IMR-90 (cell line): ENCODE measurements around the gene PPP1R13L. TPM values are rescaled to one million over a fixed set of nuclear protein-coding genes. Genes with fewer than 3 reads are reported as not detected.
"Not testable (repeated sequence)": the region's sequence is repeated elsewhere in the genome, so short reads cannot be mapped to it uniquely, and the experiment has no call there.

Experiments
- ATAC-seq: fragments of 200-7000 bp; cut with Tn5 transposase; 2 replicates; pipeline ENCODE4 v1.9.1; 2020; ENCODE audit warnings: low read depth, mild to moderate bottlenecking, moderate library complexity
- BruUV-seq: library from RNA; stranded (reverse); fragments of 400-500 nt; replicated peaks from 2 replicates; lab custom pipeline; 2021; lab: Mats Ljungman, UMichigan
- CTCF ChIA-PET: fragments of 300-600 bp; formaldehyde crosslinking; extraction: SDS; loops from one replicate; lab custom pipeline; 2021; ENCODE audit warnings: antibody characterized with exemption; lab: Yijun Ruan, JAX
- POLR2A ChIA-PET: fragments of 300-600 bp; sonication (Branson Sonifier 250); formaldehyde crosslinking; loops from one replicate; lab custom pipeline; 2022; ENCODE audit warnings: antibody characterized with exemption; ENCODE audit not compliant: unreplicated experiment; lab: Charles Lee
- DNase-seq: peaks from one replicate; pipeline ENCODE4 v3.0.0; 2013
- H2AFZ ChIP-seq: replicated peaks from 2 replicates; pipeline ENCODE3; 2013; ENCODE audit warnings: low read length, mild to moderate bottlenecking; ENCODE audit not compliant: poor library complexity
- H2AK5ac ChIP-seq: 2 replicates; pipeline ENCODE4 v1.6.1; 2013; ENCODE audit warnings: low read depth, low read length, inconsistent platforms
- H2AK9ac ChIP-seq: replicated peaks from 2 replicates; pipeline ENCODE3; 2013; ENCODE audit warnings: mild to moderate bottlenecking, low read depth, low read length, moderate library complexity; ENCODE audit not compliant: poor library complexity
- H2BK120ac ChIP-seq: 2 replicates; pipeline ENCODE4 v1.6.1; 2013; ENCODE audit warnings: low read depth, low read length, inconsistent platforms
- H2BK15ac ChIP-seq: 3 replicates; pipeline ENCODE4 v1.6.1; 2013; ENCODE audit warnings: low read depth, low read length, inconsistent platforms
- H2BK20ac ChIP-seq: 2 replicates; pipeline ENCODE4 v1.6.1; 2013; ENCODE audit warnings: low read depth, mild to moderate bottlenecking, inconsistent platforms, low read length, moderate library complexity
- H2BK5ac ChIP-seq: 2 replicates; pipeline ENCODE4 v1.6.1; 2013; ENCODE audit warnings: mild to moderate bottlenecking, low read depth, low read length, inconsistent platforms; ENCODE audit not compliant: poor library complexity, severe bottlenecking
- H3K14ac ChIP-seq: replicated peaks from 2 replicates; pipeline ENCODE4 v1.6.1; 2013; ENCODE audit warnings: low read depth, low read length, inconsistent platforms
- H3K18ac ChIP-seq: 2 replicates; pipeline ENCODE4 v1.6.1; 2013; ENCODE audit warnings: low read depth, low read length, control low read depth
- H3K23ac ChIP-seq: 2 replicates; pipeline ENCODE4 v1.6.1; 2013; ENCODE audit warnings: low read depth, low read length, inconsistent platforms
- H3K27ac ChIP-seq: 2 replicates; pipeline ENCODE4 v1.5.1; 2013; ENCODE audit warnings: mild to moderate bottlenecking, control low read depth, low read length; ENCODE audit not compliant: insufficient read depth
- H3K27me3 ChIP-seq: 2 replicates; pipeline ENCODE4 v1.6.1; 2013; ENCODE audit warnings: low read length; ENCODE audit not compliant: control insufficient read depth, insufficient read depth
- H3K36me3 ChIP-seq: 2 replicates; pipeline ENCODE4 v1.6.1; 2013; ENCODE audit warnings: low read length, mixed read lengths; ENCODE audit not compliant: control insufficient read depth, insufficient read depth
- H3K4ac ChIP-seq: 2 replicates; pipeline ENCODE4 v1.6.1; 2013; ENCODE audit warnings: low read depth, low read length, inconsistent platforms
- H3K4me1 ChIP-seq: 2 replicates; pipeline ENCODE4 v1.6.1; 2013; ENCODE audit warnings: low read length, mixed read lengths; ENCODE audit not compliant: control insufficient read depth, insufficient read depth
- H3K4me2 ChIP-seq: 2 replicates; pipeline ENCODE4 v1.6.1; 2013; ENCODE audit warnings: low read depth, mild to moderate bottlenecking, control low read depth, low read length, moderate library complexity
- H3K4me3 ChIP-seq: 2 replicates; pipeline ENCODE4 v1.5.1; 2013; ENCODE audit warnings: low read depth, mild to moderate bottlenecking, control low read depth, low read length, moderate library complexity; ENCODE audit not compliant: insufficient read depth
- H3K56ac ChIP-seq: 2 replicates; pipeline ENCODE4 v1.6.1; 2013; ENCODE audit warnings: low read length, inconsistent platforms; ENCODE audit not compliant: insufficient read depth; ENCODE audit errors: extremely low read depth
- H3K79me1 ChIP-seq, 2 experiments: 2 replicates each; pipeline ENCODE4 v1.6.1; 2013; ENCODE audit warnings: low read length in 2 of 2, inconsistent platforms in 1 of 2, low read depth in 1 of 2
- H3K9ac ChIP-seq: 2 replicates; pipeline ENCODE4 v1.6.1; 2013; ENCODE audit warnings: low read depth, low read length, control low read depth
- H3K9me1 ChIP-seq: 2 replicates; pipeline ENCODE4 v1.6.1; 2013; ENCODE audit warnings: low read length, inconsistent platforms; ENCODE audit not compliant: insufficient read depth
- H3K9me3 ChIP-seq: 2 replicates; pipeline ENCODE4 v1.6.1; 2013; ENCODE audit warnings: low read length; ENCODE audit not compliant: control insufficient read depth, insufficient read depth
- H4K20me1 ChIP-seq: 2 replicates; pipeline ENCODE4 v1.6.1; 2013; ENCODE audit warnings: low read length, inconsistent platforms; ENCODE audit not compliant: insufficient read depth
- H4K5ac ChIP-seq: 2 replicates; pipeline ENCODE4 v1.6.1; 2013; ENCODE audit warnings: mild to moderate bottlenecking, low read depth, low read length, control low read depth
- H4K8ac ChIP-seq, 2 experiments: 2 replicates each; pipeline ENCODE4 v1.6.1; 2013; ENCODE audit warnings: low read depth in 2 of 2, low read length in 2 of 2, control low read depth in 1 of 2, inconsistent platforms in 1 of 2
- H4K91ac ChIP-seq: 2 replicates; pipeline ENCODE4 v1.6.1; 2013; ENCODE audit warnings: low read depth, low read length, inconsistent platforms; ENCODE audit not compliant: insufficient read depth
- WGBS, 2 experiments: methylation state at CpG; one replicate each; pipeline versions ENCODE4 v1.1.5 to v1.1.7; 2013; ENCODE audit warnings: missing lambda C conversion rate in 2 of 2; ENCODE audit not compliant: insufficient read length in 1 of 2; ENCODE audit errors: extremely low coverage in 2 of 2; 5-methylcytosine and 5-hydroxymethylcytosine counted together
- dilution Hi-C: fragments of 300-500 bp; cut with HindIII; formaldehyde crosslinking; loops from one replicate; pipeline ENCODE4 v1.14.3; 2018; ENCODE audit warnings: low sequenced_read_pairs; ENCODE audit not compliant: unreplicated experiment
- in situ Hi-C: fragments of 300-500 bp; cut with MboI; formaldehyde crosslinking; loops from 3 replicates; pipeline ENCODE4 v1.14.3; 2019; ENCODE audit warnings: low sequenced_read_pairs, inconsistent platforms, mixed read lengths
- intact Hi-C: fragments of 100-400 bp; cut with micrococcal nuclease; formaldehyde crosslinking; loops from 2 replicates; pipeline ENCODE4 v1.10.0; 2022
- polyA plus RNA-seq, 3 experiments: library from polyadenylated mRNA; depleted of rRNA; stranded (reverse); fragments of >200 nt; gene quantifications; 2 replicates each; pipeline ENCODE4 v1.2.3, GENCODE V29; 2012; ENCODE audit warnings: low replicate concordance in 1 of 3
- total RNA-seq: library from RNA; depleted of rRNA; stranded (reverse); fragments of >200 nt; gene quantifications from 2 replicates; pipeline ENCODE4 v1.2.3, GENCODE V29; 2012

PPP1R13L gene
- total and polyA plus RNA-seq, 2 of the 4 experiments (the other 2 are of a cell fraction): 3.0 to 13.3 TPM

DNA sequence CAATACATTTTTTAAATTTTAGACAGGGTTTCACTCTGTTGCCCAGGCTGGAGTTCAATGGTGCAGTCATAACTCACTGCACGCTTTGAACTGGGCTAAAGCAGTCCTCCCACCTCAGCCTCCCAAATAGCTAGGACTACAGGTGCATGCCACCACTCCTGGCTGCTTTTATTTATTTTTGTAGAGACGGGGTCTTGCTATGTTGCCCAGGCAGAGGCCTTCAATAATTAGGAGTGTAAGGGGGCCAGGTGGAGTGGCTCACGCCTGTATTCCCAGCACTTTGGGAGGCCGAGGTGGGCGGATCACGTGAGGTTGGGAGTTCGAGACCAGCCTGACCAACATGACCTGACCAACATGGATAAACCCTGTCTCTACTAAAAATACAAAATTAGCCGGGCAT is 27.7 kb upstream of the PPP1R13L start:
- POLR2A ChIA-PET, H3K4me1 ChIP-seq, H3K9ac ChIP-seq, BruUV-seq, dilution Hi-C loops, H2AK5ac ChIP-seq, H2BK20ac ChIP-seq, DNase-seq, H2AFZ ChIP-seq, H3K4me2 ChIP-seq, H4K5ac ChIP-seq, H4K8ac ChIP-seq, H2AK9ac ChIP-seq, in situ Hi-C loops, H3K14ac ChIP-seq, H3K4me3 ChIP-seq, H3K56ac ChIP-seq, H3K36me3 ChIP-seq, H3K79me1 ChIP-seq, H3K27me3 ChIP-seq, H2BK15ac ChIP-seq, H4K91ac ChIP-seq, H2BK5ac ChIP-seq, H4K20me1 ChIP-seq, intact Hi-C loops, ATAC-seq, H3K27ac ChIP-seq, H3K9me3 ChIP-seq, H3K18ac ChIP-seq, H3K23ac ChIP-seq, H3K4ac ChIP-seq, H2BK120ac ChIP-seq, H3K9me1 ChIP-seq: not testable (repeated sequence)
- WGBS, 2 experiments: 93% methylated on average over 5 of the region's 8 CpGs; no CpG with 5 or more reads in 1 of the 2 experiments
- CTCF ChIA-PET: interaction anchor here (0.7 to 1.6 kb wide), 3 partner anchors 46 to 67 kb away, joined by 3 to 11 read pairs (median 4); no protein-coding TSS in a partner anchor
